UCSD-AML1 (cell line): ENCODE measurements around the gene ARID3A.

Experiments
- DNase-seq: peaks from one replicate; lab custom pipeline; 2025; ENCODE audit not compliant: unreplicated experiment; lab: John Stamatoyannopoulos, UW

The ARID3A gene

DNA sequence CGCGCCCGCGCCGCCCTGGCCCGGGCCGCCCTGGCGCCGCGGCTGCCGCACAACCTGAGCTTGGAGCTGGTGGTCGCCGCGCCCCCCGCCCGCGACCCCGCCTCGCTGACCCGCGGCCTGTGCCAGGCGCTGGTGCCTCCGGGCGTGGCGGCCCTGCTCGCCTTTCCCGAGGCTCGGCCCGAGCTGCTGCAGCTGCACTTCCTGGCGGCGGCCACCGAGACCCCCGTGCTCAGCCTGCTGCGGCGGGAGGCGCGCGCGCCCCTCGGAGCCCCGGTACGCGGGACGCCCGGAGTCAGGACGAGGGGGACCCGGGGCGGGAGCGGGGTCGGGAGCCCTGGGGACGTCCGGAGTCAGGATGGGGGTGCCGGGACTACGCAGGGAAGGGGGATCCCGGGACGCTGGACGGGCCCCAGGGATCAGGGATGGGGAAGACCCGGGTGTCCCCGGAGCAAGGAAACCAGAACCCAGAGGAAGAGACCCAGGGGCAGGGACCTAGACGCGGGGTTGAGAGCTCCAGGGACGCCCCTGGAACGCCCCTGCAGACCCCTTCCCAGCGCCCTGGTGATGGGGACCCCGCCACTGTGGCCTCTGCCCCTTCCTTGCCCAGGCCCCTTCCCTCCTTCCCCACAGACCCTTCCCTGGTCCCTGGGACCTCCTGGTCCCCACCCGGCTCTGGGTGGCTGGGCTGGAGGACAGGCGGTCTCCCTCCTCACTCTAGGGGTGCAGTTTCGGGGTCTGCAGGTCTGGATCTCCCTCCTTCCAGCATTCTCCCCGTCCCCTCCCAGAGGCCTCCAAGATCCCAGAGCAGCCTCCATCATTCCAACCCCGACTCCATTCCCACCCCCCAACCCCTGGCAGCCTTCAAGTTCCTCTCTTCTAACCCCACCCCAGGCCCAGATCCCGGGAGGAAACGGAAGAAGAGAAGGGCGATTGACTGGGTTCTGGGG lies 75.0 kb downstream of the ARID3A start:
- no peak for DNase-seq

DNA sequence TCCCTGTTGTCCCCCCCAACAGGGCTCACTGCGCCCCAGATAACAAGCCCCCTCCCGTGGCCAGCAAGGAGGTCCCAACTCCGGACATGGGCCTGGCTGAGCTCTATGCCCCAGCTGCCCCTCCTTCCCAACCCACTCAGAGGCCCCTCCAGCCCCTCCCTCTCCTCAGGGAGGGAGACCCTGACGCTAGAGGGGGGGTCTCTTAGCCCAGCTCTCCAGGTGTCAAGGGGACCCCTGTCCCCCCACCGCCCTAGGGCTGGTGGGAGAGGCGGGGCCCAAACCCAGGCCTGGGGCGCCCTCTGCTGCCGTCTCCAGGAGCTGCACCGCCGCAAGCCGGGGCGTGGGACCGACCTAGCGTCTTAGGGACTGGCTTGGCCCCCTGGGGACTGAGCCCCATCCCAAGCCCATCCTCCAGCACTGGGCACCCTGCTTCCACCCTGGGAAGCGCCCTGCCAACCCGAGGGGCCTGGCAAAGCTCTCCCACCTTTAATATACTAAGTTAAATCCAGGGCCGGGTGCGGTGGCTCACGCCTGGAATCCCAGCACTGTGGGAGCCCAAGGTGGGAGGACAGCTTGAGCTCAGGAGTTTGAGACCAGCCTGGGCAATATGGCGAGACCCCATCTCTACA lies 75.8 kb downstream of the ARID3A start:
- DNase-seq: peak; percentile 69

DNA sequence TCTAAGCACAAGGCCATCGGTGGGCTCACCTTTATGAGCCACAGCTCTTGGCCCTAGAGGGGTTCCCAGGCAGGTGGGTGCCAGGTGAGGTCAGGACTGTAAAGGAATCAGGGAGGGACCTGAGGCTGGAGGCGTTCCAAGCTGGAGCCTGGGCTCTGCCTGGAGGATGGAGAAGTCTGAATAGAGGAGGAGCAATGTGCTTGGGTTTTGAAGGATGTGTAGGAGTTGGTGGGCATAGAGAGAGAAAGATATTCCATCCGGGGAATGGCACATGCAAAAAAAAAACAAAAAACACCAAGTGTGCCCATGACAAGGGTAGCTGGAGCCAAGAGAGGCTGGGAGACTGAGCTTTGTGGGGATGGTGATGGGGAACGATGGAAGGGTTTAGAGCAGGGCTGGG lies 76.8 kb downstream of the ARID3A start:
- no peak for DNase-seq

DNA sequence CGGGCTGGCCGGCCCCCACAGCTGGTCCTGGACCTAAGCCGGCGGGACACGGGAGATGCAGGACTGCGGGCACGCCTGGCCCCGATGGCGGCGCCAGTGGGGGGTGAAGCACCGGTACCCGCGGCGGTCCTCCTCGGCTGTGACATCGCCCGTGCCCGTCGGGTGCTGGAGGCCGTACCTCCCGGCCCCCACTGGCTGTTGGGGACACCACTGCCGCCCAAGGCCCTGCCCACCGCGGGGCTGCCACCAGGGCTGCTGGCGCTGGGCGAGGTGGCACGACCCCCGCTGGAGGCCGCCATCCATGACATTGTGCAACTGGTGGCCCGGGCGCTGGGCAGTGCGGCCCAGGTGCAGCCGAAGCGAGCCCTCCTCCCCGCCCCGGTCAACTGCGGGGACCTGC lies 77.4 kb downstream of the ARID3A start:
- DNase-seq: no peak

- DNase-seq: no peak
These were observed 78.5 kb downstream of the ARID3A start for GRCh38 chr19:1004204-1004802.

DNA sequence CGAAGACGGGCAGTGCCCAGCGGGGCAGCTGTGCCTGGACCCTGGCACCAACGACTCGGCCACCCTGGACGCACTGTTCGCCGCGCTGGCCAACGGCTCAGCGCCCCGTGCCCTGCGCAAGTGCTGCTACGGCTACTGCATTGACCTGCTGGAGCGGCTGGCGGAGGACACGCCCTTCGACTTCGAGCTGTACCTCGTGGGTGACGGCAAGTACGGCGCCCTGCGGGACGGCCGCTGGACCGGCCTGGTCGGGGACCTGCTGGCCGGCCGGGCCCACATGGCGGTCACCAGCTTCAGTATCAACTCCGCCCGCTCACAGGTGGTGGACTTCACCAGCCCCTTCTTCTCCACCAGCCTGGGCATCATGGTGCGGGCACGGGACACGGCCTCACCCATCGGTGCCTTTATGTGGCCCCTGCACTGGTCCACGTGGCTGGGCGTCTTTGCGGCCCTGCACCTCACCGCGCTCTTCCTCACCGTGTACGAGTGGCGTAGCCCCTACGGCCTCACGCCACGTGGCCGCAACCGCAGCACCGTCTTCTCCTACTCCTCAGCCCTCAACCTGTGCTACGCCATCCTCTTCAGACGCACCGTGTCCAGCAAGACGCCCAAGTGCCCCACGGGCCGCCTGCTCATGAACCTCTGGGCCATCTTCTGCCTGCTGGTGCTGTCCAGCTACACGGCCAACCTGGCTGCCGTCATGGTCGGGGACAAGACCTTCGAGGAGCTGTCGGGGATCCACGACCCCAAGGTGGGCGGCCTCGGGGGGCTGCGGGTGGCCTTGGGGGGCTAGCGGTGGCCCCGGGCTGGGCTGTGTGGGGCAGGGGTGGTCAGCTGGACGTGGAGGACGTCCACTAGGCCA lies 79.2 kb downstream of the ARID3A start:
- no peak for DNase-seq

GRCh38 chr19:1006711-1007398 lies 81.0 kb downstream of the ARID3A start:
- DNase-seq: no peak

GRCh38 chr19:1007399-1008251 lies 81.8 kb downstream of the ARID3A start:
- DNase-seq: no peak

- no peak for DNase-seq
These were observed 82.6 kb downstream of the ARID3A start for GRCh38 chr19:1008268-1009040.

- no peak for DNase-seq
These were observed 83.5 kb downstream of the ARID3A start for GRCh38 chr19:1009041-1009980.

- no peak for DNase-seq
These were observed 84.2 kb downstream of the ARID3A start for GRCh38 chr19:1009981-1010538.

DNA sequence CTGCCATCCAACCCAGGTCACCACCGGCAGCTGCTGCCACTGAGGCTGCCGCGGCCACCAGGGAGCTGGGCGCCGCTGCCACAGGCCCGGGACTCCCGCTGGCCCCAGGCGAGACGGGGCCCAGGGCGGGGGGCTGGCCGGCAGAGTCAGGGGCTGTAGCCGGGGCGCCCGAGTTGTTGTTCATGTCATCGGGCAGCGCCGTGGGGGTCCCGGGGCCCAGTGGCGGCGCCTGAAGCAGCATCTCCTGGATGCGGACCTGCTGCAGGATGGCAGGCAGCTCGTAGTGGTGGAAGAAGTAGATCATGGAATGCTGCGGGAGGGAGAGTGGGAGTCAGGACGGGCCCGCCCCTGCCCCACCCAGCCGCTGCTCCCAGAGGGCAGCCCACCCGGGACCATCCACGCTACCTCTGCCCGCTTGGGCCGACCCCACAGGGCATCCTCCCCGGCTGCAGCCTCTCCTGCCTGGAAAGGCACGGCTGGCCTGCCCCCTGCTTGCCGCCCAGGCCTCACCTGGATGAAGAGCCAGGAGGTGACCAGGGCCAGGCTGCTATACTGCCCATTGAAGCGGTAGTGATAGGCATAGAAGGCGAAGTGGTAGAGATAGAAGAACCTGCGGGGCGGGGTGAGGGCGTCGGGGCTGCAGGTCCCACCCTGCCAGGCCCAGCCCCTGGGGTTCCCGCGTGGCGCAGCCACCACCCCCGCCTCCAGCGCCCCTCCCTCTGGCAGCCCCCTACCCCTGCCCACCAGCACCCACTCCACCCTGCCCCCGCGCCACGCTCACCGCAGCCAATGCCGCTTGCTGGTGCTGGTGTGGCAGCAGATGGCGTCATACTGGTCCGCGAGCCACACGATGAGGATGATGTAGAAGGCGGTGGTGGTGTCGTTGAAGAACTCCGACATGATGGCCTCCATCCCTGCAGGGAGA lies 85.0 kb downstream of the ARID3A start:
- no peak for DNase-seq

DNA sequence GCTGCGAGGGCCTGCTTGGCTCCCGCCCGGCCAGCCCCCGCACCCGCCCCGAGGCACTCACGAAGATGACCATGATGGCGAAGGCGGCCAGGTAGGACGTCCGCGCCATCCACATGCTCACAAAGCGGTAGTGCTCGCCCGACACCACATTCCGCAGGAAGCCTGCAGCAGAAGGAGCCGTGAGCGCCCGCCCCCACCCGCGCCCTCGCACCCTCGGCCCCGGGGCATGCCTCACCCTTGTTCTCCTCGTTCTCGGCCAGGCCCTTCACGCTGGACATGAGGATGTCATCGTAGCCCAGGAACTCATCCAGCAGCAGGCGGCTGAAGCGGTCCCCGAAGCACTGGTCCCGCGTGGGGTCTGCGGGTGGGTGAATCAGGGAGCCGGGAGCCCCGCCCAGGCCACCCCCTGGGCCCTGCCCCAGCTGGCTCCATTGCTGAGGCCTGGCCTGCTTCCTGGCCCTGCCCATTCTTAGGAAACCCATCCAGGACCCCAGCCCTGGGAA lies 86.0 kb downstream of the ARID3A start:
- DNase-seq: no peak

DNA sequence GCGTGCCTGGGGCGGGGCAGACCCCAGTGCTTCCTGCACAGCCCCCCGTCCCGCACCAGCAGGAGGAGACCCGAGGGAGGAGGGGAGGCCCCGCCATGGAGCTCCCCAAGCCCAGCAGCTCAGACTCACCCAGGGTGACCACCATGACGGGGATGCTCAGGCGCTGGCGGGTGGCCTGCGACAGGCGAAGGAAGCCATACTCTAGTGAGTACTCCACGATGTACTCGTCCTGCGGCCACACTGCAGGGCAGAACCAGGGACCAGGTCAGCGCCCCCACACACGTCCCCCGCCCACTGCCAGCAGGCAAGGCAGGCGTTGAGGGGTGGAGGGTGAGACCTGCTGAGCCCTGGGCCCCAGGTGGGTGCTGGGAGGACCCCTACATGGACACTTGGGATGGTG lies 86.5 kb downstream of the ARID3A start:
- DNase-seq: no peak

- no peak for DNase-seq
These were observed 87.4 kb downstream of the ARID3A start for GRCh38 chr19:1013218-1013617.
